Neuron (in vitro differentiated cells): ENCODE results near the gene SEMA6B.

ENCODE experiments used
- H2AFZ ChIP-seq: one replicate; pipeline ENCODE4 v1.6.1; 2013; ENCODE audit warnings: low read depth, mild to moderate bottlenecking, inconsistent platforms, low read length, moderate library complexity
- H3K27me3 ChIP-seq: one replicate; pipeline ENCODE4 v1.6.1; 2013; ENCODE audit warnings: low read length; ENCODE audit not compliant: insufficient read depth
- H3K36me3 ChIP-seq: one replicate; pipeline ENCODE4 v1.6.1; 2013; ENCODE audit warnings: low read length; ENCODE audit not compliant: insufficient read depth
- H3K4me1 ChIP-seq: one replicate; pipeline ENCODE4 v1.6.1; 2013; ENCODE audit warnings: low read length; ENCODE audit not compliant: insufficient read depth
- H3K4me3 ChIP-seq: 2 replicates; pipeline ENCODE4 v1.5.1; 2013; ENCODE audit warnings: mild to moderate bottlenecking, low read length, moderate library complexity
- H3K9me3 ChIP-seq: one replicate; pipeline ENCODE4 v1.6.1; 2013; ENCODE audit warnings: low read length

SEMA6B gene

GRCh38 chr19:4541114-4541805, 18.2 kb downstream of the SEMA6B start:
- H3K4me1 ChIP-seq: no peaks in the 10 kb centered on the region
- H2AFZ ChIP-seq: no peak overlapping the region
- H3K9me3 ChIP-seq: peaks cover 7% of the 10 kb centered on the region
- H3K36me3 ChIP-seq: peaks cover 6% of the 10 kb centered on the region
- H3K4me3 ChIP-seq: no peak overlapping the region
- H3K27me3 ChIP-seq: no peaks in the 10 kb centered on the region

- Histone ChIP-seq H3K9me3 (peaks cover 7% of the 10 kb centered on the region), H3K36me3 (no peaks in the 10 kb centered on the region), H3K27me3 (no peaks in the 10 kb centered on the region), H3K4me3 (no peak within 1 kb of the TSS), H2AFZ (no peak within 1 kb of the TSS), H3K4me1 (peaks cover 6% of the 10 kb centered on the region)
Observed at GRCh38 chr19:4539693-4540581, 19.5 kb downstream of the SEMA6B start, which contains the start of gene LRG1. Gene LRG1, minus strand, starts transcription at chr19:4540036. Its CDS starts 23 bp downstream, at chr19:4540013.

GRCh38 chr19:4539169-4539692, 20.3 kb downstream of the SEMA6B start:
- Histone ChIP-seq H3K36me3 (no peaks in the 10 kb centered on the region), H3K27me3 (no peaks in the 10 kb centered on the region), H3K4me1 (peaks cover 9% of the 10 kb centered on the region), H3K4me3 (no peak overlapping the region), H2AFZ (no peak overlapping the region), H3K9me3 (peaks cover 7% of the 10 kb centered on the region)

- Histone ChIP-seq H3K27me3 (no peaks in the 10 kb centered on the region), H3K4me3 (no peak overlapping the region), H2AFZ (no peak overlapping the region), H3K36me3 (no peaks in the 10 kb centered on the region), H3K4me1 (peaks cover 9% of the 10 kb centered on the region), H3K9me3 (peaks cover 7% of the 10 kb centered on the region)
Observed at GRCh38 chr19:4538601-4538954, 20.9 kb downstream of the SEMA6B start.

- Histone ChIP-seq H3K4me1 (peaks cover 9% of the 10 kb centered on the region), H3K36me3 (no peaks in the 10 kb centered on the region), H3K27me3 (no peaks in the 10 kb centered on the region), H2AFZ (no peak overlapping the region), H3K4me3 (no peak overlapping the region), H3K9me3 (peaks cover 7% of the 10 kb centered on the region)
Observed at GRCh38 chr19:4537953-4538600, 21.4 kb downstream of the SEMA6B start.

GRCh38 chr19:4536798-4537197, 22.7 kb downstream of the SEMA6B start:
- Histone ChIP-seq H3K36me3 (no peaks in the 10 kb centered on the region), H3K4me1 (peaks cover 9% of the 10 kb centered on the region), H3K27me3 (no peaks in the 10 kb centered on the region), H3K9me3 (peaks cover 7% of the 10 kb centered on the region), H2AFZ (no peak overlapping the region), H3K4me3 (no peak overlapping the region)

GRCh38 chr19:4534836-4535658, 24.4 kb downstream of the SEMA6B start, which contains the start of gene PLIN5:
Gene PLIN5, minus strand, starts transcription at chr19:4535224. Its CDS starts 1,150 bp downstream, at chr19:4534074.
- H3K9me3 ChIP-seq: peaks cover 3% of the 10 kb centered on the region
- no peaks in the 10 kb centered on the region for H3K27me3 ChIP-seq
- no peaks in the 10 kb centered on the region for H3K36me3 ChIP-seq
- H3K4me3 ChIP-seq: peak within 1 kb of the TSS; percentile 33
- H3K4me1 ChIP-seq: peaks cover 9% of the 10 kb centered on the region
- no peak within 1 kb of the TSS for H2AFZ ChIP-seq

- Histone ChIP-seq H3K4me3 (no peak overlapping the region), H3K36me3 (no peaks in the 10 kb centered on the region), H2AFZ (no peak overlapping the region), H3K9me3 (no peaks in the 10 kb centered on the region), H3K27me3 (no peaks in the 10 kb centered on the region), H3K4me1 (peaks cover 9% of the 10 kb centered on the region)
Observed at GRCh38 chr19:4533835-4534424, 25.6 kb downstream of the SEMA6B start.

- peaks cover 9% of the 10 kb centered on the region for H3K4me1 ChIP-seq
- no peak overlapping the region for H3K4me3 ChIP-seq
- H3K9me3 ChIP-seq: no peaks in the 10 kb centered on the region
- H3K36me3 ChIP-seq: no peaks in the 10 kb centered on the region
- no peak overlapping the region for H2AFZ ChIP-seq
- no peaks in the 10 kb centered on the region for H3K27me3 ChIP-seq
Observed at GRCh38 chr19:4533334-4533733, 26.1 kb downstream of the SEMA6B start.

- no peaks in the 10 kb centered on the region for H3K27me3 ChIP-seq
- H3K36me3 ChIP-seq: no peaks in the 10 kb centered on the region
- H2AFZ ChIP-seq: no peak overlapping the region
- H3K9me3 ChIP-seq: no peaks in the 10 kb centered on the region
- no peak overlapping the region for H3K4me3 ChIP-seq
- H3K4me1 ChIP-seq: peaks cover 9% of the 10 kb centered on the region
Observed at GRCh38 chr19:4531562-4532165, 27.8 kb downstream of the SEMA6B start.

GRCh38 chr19:4529924-4530522, 29.5 kb downstream of the SEMA6B start:
- Histone ChIP-seq H3K9me3 (no peaks in the 10 kb centered on the region), H3K4me1 (peaks cover 3% of the 10 kb centered on the region), H3K36me3 (no peaks in the 10 kb centered on the region), H2AFZ (no peak overlapping the region), H3K4me3 (no peak overlapping the region), H3K27me3 (no peaks in the 10 kb centered on the region)
